CD4-positive, alpha-beta T cell treated with Interleukin-15 for 1 hour (primary cell): ENCODE data around the gene ARHGDIA.
A peak's percentile ranks its signal among the peaks of the same experiment; 100 is the strongest.

Source experiments
- DNase-seq: peaks from one replicate; pipeline ENCODE4 v3.0.0-alpha.2; 2020

The ARHGDIA gene

DNA sequence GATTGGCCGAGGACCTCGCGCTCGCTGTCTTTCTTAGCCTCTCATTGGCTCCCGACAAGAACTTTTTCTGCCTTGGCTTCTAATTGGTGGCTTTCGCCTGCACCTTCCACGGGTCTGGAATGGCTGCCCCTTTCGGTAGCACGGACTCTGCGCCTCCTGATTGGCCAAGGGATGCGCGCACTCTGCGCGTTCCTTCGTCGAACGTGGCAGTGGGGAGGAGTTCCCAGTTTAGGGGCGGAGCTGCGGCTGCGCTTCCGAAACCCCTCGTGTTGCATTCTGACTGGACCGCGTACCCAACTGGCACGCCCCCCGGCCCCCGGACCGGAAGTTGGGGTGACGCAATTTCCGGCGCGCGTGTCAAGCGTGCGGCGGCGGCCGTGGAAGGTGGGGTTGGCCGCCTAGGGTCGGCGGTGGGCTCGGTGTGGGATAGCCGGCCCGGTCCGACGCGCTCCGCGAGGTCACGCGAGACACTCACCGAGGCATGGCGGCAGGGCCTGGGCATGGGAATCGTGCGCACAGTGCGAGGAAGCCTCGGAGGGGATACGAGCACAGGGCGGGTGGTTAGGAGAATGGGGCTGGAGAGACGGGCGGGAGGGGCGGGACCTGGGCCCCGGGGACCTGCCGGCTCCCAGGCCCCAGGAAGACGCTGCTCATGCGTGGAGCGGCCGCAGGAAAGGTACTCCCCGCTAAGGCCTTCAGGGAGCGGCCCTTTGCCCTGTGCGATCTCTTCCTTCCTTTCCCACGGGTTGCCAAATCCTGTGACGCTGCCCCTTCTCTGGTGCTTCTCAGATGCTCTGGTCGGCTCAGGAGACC, 10.2 kb downstream of the ARHGDIA start:
- DNase-seq: peak; percentile 100

DNA sequence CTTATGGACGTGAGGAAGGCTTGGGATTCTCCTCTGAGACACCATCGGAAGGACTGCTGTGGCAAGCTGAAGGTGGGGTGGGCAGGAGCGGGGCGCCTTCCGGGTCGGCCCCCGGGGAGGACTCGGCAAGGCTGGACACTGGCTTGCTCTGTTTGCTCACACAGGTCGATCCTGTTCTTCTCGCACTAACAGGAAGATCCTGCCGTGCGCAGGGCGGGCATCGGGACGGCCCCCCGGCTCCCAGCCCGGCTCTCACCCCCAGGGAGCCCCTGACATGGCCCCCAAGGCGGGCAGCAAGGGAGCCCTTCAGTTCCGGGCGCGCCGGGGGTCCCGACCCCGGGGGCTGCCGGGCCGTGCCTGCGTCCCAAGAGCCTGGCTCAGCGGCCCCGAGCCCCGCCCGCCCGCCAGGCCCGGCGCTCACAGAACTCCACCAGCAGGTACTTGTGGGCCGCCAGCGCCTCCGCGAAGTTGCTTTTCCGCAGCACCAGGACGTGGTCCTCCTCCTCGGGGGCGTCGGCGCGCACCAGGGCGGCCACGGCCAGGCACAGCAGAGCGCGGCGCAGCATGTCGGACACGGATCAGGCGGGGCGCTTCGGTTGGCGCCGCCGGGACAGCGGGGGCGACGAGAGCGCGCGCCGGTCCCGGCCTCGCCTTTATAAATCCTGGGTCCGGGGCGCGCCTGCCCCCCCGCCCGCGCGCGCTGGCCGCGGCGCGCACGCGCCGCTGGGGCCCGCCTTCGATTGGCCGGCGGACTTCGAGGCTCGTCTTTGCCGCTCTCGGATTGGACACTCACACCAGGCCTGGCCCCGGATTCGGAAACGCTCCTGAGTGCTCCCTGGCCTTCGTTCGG, 11.0 kb downstream of the ARHGDIA start, which contains the start of gene P4HB:
TSS of gene P4HB (minus strand) at position 630 of the 850 bp plus-strand sequence. CDS start at position 566, 64 bp downstream.
- no peak for DNase-seq

DNA sequence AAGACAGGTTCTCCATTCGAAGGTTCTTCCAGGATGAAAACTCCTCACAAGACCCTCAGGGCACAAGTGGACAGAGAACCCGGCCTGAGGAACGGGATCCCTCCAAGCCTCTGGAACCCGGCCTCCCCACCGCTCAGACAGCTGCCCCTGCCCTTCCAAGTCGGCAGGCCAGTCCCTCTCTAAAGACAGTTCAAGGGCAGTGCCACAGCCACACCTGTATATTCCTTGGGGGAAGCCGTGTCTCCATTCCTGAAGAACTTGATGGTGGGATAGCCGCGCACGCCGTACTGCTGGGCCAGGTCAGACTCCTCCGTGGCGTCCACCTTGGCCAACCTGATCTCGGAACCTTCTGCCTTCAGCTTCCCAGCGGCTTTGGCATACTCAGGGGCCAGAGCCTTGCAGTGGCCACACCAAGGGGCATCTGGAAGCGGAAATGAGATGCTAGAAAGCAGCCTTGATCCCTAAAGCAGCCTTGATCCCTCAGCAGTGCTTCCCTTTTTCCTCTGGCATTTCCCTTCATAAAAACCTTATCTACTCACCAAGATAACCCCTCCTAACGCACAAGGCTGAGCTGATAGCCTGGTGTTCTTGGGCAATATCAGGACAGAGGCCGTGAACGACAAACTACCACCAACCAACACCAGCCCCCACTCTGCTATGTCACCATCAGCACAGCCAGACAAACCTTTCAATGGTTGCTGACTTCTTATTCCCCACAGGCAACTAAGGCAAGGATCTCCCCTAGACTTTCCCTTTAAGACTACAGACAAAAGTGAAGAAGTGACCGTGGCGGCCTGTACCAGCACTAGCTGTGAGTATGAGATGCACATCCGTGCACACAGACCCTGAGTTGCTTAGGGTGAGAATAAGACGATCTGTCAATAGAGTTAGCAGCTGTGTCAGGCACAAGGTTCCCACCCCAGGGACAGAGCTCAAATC, 11.9 kb downstream of the ARHGDIA start:
- no peak for DNase-seq

DNA sequence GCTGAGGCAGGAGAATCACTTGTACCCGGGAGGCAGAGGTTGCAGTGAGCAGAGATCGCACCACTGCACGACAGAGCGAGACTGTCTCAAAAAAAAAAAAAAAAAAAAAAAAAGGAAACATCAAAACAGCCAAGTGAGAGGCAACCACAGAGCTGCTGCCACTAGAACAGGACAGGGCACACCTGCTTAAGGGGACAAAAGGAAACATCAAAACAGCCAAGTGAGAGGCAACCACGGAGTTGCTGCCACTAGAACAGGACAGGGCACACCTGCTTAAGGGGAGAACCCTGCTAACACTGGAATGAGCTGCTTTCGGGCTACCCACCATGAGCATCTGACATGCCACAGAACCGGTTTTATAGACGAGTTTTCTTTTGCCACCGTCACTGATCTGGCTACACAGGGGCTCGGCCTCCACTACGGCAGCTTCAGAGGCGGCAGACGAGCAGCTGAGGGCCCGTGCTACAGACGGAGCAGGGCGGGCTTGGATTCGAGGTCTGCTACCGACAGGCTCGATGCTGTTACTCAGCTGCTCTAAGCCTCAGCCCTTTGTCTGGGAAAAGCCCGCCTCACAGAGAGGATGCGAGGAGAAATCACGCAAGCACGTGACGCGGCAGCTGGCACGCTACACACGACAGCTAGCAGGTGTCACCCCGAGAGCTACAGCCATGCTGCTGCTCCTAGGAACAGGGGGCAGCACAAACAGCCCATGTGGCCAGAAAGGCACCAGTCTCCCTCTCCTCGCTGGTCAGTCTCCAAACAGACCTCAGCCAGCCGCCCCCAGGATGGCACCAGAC, 12.8 kb downstream of the ARHGDIA start:
- DNase-seq: no peak

DNA sequence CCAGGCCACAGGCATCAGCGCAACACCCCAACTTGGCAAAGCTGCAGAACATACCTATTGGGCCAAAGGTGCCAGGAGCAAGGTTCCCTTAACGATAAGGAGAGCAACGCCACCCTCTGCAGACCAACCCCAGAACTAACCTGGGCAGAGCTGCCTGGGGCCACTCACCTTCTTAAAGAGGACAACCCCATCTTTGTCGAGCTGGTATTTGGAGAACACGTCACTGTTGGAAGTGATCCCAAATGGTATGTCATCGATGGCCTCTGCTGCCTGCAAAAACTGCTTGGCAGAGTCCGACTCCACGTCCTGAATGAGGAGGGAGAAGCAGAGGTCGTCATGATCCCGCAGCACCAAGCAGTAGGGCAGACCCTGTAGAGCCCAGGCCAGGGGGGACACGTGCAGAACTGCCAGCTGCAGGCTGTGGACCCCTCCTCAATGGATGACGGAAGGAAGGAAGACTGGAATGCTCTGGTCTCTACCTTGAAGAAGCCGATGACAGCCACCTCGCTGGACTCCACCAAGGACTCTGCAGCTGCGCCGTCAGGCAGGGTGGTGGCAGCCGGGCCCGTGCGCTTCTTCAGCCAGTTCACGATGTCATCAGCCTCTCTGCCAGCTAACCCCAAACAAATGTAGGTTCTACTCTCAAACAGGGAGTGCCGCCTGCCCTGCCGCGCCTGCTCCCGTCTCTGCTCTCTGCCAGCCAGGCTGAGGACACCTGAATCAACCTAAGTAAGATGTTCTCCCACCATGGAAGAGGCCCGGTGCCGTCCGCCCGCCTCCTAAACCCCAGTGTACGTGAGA, 16.0 kb downstream of the ARHGDIA start:
- no peak for DNase-seq

DNA sequence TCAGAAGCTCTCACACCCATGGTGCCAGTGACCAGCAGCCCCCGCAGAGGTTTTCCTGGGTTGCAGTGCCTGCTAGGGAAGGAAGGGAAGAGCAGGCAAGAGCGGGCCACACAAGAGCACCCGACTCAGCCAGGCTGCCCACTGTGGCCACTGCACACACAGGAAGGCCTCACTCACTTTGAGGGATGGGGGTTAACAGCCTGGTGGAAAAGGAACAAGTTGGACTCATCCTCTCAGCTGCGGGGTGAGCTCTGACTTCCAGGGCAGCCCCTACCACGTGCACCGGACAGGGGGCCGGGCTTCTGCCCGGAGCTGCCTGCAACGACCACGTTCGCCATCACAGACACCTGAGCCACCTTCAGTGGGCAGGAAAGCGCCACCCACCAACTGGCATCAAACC, 18.9 kb downstream of the ARHGDIA start:
- no peak for DNase-seq

DNA sequence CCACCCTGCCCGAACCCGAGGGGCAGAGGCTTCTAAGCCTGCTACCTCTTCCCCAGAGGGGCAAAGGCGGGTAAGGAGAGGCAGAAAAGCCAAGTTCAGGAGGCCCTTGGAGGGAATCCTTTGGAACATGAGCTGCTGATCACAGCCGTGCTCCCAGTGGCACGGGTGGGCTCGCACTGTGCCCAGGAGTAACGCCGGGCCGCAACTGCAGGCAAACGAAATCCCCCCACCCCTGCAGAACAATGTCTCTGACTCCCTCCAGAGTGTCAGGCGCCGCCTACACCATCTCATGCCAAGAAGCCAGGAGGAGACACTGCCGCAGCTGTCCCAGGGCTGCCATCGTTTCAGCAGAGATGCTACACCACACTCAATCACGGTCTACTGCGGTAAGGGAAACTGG, 19.7 kb downstream of the ARHGDIA start:
- no peak for DNase-seq

DNA sequence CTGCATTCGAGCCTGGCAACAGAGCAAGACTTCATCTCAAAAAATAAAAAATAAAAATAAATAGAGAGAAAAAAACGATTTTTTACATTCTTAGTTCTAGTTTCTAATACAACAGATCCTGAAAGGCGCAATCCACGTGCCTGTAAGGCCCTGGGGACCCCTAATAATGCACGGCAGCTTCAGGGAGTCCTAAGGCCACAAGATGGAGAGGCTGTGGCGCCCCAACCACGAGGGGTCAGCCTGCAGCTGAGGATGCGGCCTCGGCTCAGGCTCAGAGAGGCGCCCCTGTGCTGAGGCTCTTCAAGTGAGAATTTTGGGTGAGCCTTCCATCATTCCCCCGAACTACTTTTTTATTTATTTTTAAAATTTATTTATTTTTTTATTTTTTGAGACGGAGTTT, 21.7 kb downstream of the ARHGDIA start:
- no peak for DNase-seq

DNA sequence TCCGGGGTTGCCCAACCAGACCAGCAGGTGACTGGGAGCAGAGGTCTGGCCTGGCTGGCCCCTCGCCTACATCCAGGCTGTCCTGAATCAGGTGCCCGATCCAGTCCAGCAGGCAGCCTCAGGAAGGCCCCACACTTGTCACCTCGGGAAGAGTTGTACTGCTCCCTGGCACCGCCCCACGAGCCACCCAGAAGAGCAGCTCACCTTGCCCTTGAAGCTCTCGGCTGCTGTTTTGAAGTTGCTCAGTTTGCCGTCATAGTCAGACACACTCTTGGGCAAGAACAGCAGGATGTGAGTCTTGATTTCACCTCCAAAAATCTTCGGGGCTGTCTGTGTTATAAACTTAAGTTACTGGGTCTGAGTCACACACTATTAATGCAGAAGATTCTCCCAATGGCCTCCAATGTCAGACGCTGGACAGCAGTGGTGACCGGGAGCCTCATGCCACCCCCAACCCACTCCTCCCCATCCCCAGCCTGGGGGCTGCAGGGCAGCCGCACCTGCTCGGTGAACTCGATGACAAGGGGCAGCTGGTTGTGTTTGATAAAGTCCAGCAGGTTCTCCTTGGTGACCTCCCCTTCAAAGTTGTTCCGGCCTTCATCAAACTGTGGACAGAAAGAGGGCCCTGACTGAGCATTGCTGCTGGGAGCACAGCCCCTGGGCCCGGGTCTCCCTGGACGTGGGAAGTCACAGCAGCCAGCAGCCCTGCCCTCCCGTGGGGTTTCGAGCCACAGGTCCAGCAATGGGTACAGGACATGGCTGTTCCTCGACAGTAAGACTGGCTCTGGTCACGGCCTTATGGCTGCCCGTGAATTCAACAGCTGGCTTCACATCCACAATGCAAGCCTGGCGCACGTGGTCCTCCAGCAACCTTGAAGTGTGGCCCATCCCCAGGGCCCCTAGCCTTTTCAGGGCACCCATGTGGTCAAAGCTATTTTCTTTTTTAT, 24.1 kb downstream of the ARHGDIA start:
- DNase-seq: no peak

DNA sequence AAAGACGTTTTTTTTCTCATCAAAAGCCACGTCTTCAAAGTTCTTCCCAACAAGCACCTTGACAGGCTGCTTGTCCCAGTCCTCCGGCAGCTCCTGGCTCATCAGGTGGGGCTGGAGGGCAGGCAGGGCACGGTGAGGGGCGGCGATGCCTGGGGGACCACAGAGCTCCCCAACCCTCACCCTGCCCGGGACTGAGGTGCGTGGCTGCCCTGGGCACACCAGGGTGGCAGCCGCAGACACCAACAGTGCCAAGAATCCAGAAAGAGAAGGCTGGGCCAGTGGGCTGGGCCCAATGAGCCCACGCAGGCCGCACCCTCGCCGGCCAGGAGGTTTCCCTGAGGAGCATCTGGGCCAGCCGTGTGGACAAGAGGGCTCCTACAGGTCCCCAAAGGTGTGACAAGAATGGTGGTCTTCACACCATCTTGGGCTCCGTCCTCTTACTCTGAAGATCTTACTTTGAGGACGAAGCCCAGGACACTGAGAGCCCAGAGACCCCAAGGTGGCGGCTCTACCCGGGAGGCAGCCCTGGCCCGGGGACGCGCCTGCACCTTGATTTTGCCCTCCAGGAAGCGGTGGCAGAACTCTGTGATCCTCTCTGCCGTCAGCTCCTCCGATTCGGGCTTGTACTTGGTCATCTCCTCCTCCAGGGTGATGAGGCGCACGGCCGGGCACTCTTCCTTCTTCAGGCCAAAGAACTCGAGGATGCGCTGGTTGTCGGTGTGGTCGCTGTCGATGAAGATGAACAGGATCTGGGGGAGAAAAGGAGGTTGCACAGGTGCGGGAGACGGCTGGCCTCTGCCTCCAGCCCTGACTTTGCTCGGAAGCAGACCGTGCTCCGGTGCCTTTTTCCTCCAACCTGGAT, 25.0 kb downstream of the ARHGDIA start:
- DNase-seq: no peak

DNA sequence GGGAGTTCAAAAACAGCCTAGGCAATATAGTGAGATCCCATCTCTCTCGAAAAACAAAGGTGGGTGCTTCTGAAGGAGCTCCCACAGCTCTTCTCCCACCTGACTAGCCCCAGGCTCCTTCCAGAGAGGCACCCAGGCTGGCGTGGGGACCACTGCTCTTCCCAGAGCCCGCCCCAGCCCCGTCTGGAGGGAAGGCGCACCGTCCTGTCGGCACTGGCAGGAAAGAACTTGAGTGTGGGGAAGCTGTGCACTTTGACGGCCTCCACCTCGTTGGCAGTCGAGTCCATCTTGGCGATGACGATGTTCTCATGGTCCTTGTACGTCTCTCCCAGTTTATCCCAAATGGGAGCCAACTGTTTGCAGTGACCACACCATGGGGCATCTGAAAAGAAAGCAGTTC, 25.8 kb downstream of the ARHGDIA start:
- DNase-seq: no peak

DNA sequence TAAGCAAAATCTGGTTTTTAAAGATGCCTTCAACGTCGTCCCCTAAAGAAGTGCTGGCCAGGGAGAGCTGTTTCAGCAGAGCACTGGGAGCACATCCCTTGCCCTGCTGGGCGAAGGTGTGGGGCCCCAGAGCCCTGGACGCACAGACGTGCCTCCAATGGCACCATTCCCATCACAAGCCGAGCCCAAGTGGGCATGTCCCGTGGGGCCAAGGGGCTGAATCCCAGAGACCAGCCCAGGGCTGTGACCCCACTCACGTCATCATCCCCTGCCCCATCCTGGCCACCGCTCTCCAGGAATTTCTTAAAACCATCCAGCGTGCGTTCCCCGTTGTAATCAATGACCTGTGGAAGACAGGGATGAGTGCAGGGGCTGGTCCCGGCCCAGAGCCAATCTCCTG, 26.2 kb downstream of the ARHGDIA start:
- DNase-seq: no peak

DNA sequence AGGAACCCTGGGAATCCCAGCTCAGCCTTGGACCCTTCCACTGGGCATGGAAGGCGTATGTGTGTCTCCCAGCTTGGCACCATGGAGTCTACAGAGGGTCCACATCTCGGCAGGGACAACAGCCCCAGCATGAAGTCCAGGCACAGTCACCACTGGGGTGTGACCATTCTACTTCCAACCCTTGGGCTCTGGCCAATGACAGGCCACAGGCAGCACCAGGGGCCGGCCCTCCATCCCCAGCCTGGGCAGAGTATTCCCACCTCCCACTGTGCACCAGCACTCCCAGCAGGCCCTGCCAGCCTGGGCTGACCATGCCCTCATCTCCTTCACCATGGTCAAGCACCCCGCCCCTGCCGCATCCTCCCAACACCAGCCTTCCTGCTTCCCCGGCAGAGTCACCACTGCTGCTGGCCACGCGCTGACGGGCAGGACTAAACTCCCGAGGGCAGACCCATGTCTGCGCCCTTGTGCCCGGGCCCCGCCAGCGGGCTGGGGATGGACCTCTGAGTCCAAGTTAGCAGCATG, 26.7 kb downstream of the ARHGDIA start:
- DNase-seq: no peak

DNA sequence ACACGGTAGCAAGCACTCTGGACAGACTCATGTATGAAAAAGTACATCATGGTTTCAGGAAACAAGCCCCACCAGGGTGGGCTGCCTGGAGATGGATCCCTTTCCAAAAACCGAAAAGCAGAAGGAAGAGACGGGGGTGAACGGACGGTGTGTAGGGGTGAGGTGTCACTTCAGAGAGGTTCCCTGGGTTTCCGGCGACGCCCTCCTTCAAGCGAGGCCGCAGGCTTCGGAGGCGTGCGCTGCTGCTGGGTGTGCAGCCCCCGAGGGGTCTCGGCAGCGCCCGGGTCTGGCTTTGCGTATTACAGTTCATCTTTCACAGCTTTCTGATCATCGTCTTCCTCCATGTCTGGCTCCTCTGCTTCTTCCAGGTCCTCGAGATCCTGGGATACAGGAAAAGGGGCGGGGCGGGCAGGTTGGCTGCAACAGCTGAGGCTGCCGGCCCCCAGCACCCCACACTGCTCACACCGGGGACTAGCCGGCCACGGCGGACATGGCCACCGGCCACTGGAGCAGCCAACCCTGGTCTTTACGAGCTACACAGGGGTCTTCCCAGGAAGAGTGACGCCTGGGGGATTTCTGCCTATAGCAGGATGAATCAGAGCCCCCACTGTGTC, 27.3 kb downstream of the ARHGDIA start:
- DNase-seq: no peak

DNA sequence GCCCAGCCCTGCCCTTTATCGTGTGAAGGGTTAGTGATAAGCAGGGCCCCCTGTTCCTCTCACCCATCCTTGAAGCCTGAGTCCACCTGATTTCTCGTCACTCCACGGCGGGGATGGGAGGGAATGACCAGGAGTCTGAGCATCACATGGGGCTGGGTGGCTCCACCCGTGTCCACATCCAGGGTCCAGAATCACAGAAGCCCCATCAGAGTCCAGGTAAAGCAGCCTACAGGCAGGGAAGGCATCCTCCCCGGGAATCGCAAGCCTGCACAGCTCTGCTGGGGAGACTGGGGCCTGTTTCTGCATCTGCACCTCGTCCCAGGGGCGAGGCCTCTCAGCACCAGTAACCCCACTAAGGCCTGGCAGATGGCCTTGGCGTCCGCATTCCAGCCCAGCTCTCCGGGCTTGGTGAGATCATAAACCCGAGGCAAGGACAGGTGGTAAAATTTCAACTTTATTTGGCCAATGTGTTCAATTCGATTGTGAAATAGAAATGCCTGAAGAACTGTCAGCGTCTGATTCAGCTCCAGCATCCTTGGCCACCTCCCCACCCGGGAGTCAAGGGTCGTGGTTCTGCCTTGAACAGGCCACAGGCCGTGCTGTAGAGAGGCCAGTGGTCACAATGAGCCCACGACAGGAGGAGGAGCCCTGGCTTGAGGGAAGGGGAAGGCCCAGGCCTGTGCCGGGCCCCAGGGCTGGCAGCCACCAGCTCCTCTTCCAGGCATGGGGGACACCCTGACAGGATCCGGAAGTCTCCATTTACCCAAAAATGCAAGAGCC, 28.2 kb downstream of the ARHGDIA start:
- no peak for DNase-seq

DNA sequence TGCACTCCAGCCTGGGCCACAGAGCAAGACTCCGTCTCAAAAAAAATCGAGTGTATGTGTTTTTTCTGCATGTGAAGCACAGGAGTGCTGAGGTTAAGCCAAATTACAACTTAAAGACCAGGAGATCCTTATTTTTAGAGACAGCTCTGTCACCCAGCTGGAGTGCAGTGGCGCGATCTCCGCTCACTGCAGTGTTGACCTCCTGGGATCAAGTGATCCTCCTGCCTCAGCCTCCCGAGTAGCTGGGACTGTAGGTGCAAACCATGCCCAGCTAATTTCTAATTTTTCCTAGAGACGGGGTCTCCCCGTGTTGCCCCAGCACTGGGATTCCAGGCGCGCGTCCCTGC, 28.8 kb downstream of the ARHGDIA start:
- no peak for DNase-seq

DNA sequence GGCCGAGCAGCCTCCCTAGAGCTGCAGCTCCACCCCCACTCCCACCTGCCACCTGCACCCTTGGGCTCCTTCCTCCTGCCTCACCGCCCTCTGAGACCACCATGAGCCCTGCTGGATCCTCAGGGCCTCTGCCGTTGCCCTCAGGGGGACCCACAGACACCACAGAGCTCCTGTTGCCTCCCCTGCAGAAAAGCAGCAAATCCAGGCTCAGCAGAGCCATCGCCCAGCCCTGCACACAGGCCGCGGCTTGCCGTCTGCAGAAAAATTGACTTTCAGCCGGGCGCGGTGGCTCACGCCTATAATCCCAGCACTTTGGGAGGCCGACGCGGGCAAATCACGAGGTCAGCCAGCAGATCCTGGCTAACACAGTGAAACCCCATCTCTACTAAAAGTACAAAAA, 29.3 kb downstream of the ARHGDIA start:
- DNase-seq: no peak
